HG03521 (cell line): ENCODE measurements around the gene SLC12A8.
"Not testable (repeated sequence)": the region's sequence is repeated elsewhere in the genome, so short reads cannot be mapped to it uniquely, and the experiment has no call there.

Source experiments
- ATAC-seq: cut with Tn5 transposase; IDR thresholded peaks from one replicate; pipeline ENCODE4 v1.9.1; 2021; ENCODE audit warnings: mild to moderate bottlenecking, moderate library complexity; ENCODE audit not compliant: unreplicated experiment

SLC12A8 gene

DNA sequence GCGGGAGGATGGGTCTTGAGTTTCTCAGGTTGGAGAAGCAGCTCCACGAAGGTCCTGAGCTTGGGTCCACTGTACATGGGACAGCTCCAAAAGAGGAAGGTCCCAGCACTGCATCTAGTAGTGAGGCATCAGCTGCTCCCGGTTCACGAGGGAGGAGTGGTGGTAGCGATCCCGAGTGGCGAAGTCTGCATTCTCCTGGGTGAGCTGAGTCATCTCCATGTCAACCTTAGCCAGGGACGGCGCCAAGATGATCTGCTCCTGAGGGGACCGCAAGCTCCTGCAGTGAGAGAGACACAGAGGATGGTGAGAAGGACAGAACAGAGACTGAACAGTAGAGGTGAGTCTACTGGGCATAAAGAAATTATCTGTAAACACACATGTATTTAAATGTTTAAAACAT lies 128.8 kb downstream of the SLC12A8 start:
- ATAC-seq = no peak

DNA sequence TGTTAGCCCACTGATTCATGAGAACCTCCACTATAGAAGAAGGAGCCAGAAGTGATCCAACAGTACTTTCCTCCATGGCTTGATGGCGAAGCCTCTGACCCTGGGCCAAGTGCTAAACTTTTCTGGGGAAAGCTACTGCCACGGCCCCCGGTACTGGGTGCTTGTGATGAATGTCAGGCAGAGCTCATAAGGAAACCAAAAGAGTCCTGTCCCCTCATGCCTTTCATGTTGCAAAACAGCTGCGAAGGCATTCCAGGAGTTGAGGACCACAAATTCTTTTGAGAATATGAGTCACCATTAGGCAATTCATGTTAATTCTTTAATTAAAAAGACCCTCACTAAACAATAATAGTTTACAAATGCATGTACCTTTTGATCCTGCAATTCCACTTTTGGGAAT lies 130.2 kb downstream of the SLC12A8 start:
- ATAC-seq = not testable (repeated sequence)

DNA sequence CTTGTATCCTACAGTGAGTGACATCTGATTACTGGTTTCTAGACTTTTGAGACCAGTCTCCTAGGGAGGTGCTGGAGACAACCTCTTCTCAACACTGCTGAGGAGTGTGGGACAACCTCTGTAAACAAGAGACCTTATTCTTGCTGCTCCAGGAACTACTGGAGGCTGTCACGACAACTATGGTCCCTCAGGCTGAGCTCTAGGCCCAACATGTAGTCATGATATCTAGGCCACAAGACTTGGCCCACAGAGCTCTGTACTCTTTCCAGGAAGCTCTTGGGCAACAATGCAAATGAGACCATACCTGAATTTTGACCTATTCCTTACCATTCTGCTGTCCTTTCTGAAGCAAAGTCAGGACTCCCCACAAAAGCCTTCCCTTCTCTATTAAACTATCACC lies 132.5 kb downstream of the SLC12A8 start:
- ATAC-seq = no peak

DNA sequence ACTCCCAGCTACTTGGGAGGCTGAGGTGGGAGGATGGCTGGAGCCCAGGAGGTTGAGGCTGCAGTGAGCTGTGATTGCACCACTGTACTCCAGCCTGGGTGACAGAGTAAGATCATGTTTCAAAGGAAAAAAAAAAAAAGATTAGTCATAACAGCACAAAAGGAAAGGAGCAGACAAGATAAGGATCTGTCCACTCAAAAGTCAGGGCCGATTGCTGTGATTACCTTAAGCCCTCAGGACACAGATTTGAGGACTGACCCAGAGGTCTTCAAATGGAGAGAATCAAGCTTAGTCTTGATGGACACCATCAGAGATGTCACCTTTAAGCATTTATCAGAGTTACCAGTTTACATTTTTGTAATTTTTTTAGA lies 132.9 kb downstream of the SLC12A8 start:
- no peak for ATAC-seq

DNA sequence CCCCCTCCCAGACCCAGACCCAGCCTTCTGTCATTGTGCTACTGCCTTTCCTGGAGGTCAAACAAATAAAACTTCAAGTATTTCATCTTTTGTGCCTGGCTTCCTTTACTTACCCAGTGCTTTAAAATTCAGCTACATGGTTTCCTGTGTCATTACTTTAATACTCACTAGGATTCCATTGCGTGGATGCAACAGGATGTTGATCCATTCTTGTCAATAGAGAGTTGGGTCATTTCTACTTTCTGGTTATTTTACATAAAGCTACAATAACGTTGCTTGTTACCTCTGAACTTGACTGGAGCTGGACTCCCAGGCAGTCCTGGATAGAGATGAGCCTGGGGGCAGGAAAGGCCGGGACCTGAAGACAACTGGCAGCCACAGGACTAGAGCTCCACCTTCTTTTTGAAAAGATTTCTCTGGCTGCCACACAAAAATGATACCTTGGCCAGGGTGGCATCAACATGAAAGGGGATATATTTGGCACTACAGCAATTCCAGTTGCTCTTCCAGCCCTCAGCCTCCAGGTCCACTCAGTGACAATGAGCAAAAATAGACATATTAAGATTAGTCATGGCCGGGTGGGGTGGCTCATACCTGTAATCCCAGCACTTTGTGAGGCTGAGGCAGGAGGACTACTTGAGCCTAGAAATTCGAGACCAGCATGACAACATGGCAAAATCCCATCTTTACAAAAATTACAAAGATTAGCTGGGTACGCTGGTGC lies 133.4 kb downstream of the SLC12A8 start:
- ATAC-seq = no peak

DNA sequence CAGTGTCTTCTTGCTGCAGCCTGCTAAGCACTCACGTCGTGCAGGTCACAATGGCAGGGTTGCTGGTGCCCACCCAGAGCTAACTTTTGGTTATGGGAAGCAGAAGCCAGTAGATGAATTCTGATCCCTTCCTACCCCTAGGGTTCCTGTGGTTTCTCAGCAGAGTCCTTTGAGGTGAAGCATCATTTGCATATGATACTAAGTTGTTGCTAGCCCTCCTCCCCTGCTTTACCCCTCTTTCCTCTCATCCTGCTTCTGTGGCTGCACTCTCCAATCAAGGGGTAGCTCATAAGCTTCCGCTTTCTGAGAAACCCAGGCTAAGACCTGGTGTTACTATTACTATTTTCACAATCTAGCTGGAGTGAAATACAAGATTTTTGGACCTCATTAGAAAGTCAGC lies 134.7 kb downstream of the SLC12A8 start:
- no peak for ATAC-seq

DNA sequence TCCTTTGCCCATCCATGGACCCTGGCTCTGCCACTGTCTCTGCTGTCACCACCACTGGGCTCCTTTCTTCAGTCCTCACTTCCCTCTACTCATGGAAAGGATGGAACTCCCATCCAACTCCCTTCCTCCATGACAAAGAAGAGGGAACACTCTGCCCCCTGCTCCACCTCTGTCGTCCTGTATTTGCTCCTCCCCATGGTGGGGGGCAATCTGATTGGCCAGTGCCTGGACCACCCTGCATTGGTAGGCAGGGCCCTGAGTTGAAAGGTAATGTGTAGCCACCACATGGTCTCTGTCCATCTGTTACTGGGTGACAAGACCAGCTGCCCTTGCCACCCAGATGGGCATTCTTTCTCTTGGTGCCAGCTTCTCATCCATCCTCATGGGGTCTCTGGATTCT lies 136.1 kb downstream of the SLC12A8 start:
- no peak for ATAC-seq

DNA sequence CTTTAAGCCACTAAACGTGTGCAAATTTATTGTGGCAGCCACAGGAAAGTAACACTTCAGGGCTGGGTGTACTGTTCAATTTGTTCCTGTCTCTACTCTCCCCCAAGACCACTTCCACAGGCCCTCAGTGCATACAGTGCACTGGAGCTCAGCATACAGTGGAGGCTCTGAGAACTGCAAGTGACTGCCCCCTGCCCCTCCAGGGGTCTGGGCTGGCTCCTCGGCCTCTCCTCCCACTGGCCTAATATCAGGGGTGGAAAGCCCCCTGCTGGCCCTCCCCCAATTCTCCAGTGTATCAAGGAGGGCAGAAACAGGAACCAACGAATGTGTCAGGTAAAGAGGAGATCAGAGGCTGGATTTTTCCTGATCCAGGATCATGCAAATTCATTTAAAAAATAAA lies 136.8 kb downstream of the SLC12A8 start:
- ATAC-seq = no peak

DNA sequence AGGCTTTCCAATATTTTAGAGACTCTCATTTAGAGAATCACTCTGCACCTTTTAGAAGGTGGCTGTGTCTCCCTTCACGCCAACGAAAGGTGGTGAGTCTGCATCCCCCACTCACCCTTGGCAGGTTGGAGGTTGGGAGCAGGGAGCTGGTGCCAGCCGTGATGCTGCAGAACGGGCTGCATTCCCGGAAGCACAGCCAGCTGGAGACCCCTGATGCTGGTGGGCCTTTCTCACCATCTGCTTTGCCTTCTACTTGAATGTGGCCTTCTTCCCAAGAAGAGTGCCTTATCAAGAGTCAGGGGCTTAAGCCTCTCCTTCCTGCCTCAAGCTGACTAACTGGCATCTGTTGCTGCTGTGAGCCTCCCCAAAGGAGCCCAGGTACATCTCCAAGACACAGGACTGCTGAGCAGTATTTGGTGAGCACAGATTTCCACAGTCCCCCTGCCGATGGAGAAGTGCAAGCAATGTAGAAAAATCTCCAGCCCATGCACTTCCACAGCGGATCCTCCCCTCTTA lies 139.1 kb downstream of the SLC12A8 start:
- ATAC-seq = no peak

DNA sequence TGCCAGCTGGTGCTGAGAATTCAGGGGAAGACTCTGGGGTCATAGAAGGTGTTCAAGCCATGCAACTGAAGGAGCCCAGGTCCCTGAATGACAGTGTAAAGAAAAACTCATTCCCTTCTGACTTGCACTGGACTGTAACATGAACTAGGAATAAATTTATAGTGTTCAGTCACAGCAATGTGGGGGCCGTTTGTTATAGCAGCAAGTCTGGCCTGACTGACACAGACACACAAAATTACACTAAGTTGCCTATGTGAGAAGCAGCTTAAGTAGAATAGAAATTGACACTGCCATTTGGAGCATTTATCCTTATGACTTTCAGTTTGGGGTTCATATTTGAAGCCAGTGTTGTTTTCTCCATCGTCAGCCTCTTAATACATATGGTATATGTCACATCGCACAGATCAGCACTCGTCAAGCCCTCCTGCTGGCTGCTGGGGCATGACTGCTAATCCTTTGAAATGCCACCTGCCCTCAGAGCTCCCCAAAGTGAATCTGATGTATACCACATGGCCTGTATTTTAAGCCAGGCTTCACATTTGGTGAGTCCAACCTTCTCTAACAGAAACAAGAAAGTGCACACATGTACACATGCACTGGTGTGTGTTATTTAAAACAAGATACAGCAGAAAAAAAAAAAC lies 139.7 kb downstream of the SLC12A8 start:
- no peak for ATAC-seq

DNA sequence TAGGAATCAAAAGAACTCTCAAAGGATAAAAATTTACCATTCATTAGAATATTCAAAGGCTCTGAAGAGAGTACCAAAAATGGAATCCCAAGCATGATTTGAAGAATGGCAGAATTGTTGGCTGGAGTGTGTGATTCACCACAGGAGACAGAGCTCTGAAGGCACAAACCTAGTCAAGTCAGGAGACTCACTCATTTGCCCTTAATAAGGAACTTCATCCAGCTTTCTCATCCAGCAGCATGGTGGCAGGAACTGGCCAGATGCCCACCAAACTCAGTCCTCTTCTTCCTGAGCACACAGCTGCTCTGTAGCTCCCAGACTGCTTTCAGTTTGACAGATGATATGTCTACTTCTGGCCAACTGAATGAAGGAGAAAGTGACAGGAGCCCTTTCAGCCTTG lies 140.2 kb downstream of the SLC12A8 start:
- no peak for ATAC-seq

DNA sequence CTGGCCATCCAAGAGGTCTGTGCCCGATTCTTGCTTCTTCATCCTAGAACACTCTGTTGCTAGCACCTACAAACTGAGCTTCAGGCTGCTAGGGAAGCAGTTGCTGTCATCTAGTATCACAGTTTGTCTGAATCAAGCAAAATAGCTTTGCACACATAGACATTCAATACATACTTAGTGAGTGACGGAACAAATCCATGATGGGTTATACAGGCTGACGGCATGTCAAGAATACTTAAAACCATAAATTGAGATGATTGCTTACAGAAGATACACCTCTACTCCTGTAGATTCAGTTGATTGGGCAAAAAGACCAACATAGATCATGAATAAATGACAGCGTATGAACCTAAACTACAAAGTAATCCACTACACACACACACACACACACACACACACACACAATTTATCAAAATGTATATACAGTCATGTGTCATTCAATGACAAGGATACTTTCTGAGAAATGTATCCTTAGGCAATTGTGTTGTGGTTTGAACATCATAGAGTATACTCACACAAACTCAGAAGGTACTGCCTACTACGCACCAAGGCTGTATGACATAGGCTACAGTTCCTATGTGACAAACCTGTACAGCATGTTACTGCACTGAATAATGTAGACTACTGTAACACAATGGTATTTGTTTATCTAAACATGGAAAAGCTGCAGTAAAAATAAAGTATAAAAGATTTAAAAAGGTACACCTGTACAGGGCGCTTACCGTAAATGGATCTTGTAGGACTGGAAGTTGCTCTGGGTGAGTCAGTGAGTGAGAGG lies 142.4 kb downstream of the SLC12A8 start:
- ATAC-seq = no peak

DNA sequence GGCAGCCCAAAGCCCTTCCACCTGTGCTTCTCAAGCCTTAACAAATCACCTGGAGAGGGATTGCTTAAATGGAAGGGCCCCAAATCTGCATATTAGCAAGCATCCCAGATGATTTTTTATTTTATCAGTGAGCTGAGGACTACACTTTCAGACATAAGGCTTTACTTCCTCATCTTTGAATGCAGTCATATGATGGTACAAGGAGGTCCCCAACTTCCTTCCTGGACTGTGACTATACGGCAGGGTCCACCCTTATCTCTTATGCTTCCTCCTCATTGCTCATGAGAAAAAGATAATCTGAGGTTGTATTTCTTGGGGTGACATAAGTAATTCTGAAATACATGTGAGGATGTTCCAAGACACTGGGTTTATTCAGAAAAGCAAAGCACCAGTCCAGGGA lies 143.1 kb downstream of the SLC12A8 start:
- ATAC-seq = no peak

DNA sequence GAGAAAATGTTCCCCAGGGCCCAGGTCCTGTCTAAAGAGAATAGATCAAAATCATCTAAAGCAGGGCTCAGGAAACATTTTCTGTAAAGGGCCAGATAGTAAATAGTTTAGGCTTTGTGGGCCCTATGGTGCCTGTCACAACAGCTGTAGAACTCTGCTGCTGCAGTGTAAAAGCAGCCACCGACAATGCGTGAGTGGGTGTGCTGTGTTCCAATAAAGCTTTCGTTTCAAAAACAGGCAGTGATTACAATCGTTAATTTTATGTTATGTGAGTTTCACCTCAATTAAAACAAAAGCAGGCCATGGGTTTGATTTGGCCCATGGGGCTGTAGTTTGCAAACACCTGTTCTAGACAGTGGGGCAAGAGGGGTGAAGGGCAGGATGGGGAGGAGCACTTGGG lies 144.3 kb downstream of the SLC12A8 start:
- no peak for ATAC-seq

DNA sequence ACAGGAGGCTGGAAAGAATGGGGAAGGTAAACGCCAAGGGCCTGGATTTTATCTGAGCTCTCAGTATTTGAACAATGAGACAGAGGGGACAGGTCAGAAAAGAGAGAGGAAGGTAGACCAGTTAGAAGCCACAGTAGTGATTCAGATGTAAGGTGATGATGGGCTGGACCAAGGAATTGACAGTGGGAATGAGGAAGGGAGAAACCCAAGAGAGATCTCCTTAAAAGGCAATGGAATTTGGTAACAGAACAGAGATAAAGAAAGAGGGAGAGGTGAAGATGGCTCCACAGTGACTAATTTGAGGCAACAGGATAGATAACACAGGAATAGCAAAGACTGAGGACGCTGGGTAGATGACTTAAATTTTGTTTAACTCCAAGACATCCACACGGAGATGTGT lies 145.3 kb downstream of the SLC12A8 start:
- ATAC-seq = no peak

DNA sequence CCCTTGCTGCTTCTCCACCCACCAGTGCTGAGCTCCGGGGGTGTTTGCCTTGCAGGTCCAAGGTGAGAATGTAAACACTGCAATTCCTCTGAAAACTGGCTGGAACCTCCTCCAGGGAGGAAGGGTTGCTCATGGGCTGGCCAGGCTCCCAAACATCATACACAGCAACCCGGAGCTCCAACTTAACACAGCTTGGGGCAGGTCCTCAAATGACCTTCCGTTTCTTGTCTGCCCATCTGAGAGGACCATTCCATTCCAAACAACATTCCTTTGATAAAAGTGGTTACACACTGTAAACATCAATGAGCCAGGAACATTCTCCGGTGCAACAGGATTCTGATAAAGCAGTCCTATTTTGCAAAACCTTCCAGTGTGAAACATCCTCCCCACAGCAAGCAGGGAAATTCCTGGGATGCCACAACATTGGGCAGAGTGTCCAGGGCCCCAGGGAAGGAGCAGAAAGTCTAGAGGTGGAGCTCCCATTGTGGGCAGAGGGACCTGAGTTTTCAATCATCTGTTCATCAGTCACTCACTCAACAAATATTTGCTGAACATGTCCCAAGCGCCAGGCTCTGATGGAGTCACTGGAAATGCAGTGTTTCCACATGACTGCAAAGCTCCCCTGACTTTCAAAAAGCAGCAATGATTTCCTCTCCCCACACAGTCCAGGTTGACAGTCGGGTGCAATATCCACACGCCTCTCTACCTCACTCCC lies 149.5 kb downstream of the SLC12A8 start:
- ATAC-seq = no peak

DNA sequence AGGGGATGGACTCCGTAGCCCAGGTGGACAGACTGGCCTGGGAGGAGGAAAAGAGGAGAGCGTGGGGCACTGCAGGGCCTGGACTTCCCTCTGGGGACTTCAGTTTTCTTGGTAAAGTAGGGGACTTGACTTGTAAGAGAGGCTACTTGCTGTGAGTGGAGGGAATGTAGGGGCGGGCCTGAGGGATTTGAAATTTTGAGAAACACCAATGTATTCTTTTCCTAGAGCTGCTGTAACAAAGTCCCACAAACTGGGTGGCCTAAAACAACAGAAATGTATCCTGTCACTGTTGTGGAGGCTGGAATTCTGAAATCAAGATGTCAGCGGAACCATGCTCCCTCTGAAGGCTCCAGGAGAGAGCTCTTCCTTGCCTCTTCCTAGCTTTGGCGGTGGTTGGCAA lies 150.9 kb downstream of the SLC12A8 start:
- no peak for ATAC-seq

DNA sequence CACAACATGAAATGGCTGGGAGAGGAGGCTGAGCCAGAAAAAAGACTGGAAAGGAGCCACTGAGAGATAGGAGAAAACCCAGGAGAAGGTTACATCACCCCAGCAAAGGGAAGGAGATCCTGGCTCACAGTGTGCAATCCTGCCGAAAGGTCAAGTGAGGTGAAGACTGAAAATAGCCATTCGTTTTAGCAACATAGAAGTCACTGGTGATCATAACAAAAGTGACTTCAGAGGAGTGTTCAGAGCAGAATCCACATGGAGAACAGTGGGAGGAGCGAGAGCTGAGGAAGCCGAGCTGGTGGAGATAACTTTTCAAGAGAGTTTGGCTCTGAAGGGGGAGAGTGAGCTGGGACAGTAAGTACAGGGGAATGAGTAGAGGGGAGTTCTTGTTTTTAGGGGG lies 151.4 kb downstream of the SLC12A8 start:
- ATAC-seq = no peak

DNA sequence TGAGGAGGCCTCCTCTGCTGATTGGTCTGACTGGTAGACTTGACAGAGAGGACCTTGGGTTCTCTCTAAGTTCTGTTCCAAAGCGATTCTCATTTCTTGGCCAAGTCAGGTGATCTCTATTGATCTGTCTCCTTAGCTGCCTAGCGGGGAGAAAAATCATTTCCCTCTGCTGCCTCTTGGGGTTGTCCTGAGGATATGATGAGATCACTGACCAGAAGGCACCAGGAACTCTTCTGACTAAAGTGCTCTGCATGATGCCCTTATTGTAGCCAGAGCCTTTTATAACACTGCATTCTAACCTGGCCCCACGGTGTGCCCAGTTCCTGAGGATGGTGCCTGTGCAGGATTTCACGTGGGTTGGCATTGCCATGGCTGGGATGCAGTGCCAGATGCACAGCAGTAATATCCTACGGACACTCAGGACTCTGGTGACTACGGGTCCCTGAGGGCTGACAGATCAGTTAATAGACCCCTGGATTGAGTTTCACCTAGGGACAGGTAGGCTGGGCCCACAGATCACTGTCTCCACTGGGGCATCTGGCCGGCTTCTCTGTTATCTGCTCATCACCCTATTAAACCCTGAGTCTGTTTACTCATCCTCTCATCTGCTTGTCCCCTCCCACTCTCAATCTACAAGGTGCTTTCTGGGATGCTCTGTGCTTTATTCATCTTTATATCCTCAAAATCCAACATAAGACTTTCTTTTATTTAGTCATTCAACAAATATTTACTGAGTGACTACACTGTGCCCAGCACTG lies 152.9 kb downstream of the SLC12A8 start:
- ATAC-seq = no peak

DNA sequence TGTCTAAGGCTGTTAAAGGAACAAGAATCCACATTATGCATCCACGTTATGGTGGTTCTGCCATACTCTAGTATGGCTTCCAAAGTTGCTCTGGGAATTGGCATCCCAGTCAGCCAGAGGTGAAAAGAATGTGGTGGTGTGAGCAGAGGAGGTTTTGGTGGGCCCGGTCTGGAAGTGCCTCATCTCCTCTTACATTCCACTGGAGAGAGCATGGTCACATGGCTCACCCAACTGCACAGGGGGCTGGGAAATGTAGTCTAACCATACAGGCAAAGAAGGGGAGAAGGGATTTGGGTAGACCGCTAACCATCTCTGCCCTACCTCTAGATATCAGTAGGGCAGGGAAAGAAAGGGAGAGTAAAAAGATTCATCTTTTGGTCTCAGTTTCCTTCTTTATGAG lies 153.6 kb downstream of the SLC12A8 start:
- no peak for ATAC-seq

DNA sequence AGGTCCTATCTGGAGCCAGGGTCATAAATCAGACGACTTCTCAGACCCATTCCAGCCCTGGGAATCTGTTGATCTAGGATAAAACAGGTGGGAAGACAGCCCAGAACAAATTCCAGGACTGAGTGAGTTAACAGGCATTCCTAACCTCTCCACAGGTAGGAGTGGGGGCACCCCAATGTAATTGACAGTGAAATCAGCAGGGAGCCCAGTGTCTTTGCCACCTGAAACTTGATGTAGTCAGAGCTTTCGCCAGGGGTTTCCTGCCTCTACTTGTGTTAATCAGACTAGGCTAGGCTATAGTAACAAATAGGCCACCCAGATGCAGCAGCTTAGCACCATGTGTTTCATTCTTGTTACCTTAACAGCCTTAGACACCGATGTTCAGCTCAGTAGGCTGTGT lies 154.0 kb downstream of the SLC12A8 start:
- no peak for ATAC-seq
